HepG2 (cell line): ENCODE results near the gene NUP62. TPM values are rescaled to one million over a fixed set of nuclear protein-coding genes. Genes with fewer than 3 reads are reported as not detected.
A peak's percentile ranks its signal among the peaks of the same experiment; 100 is the strongest.

Experiments
- ARNTL ChIP-seq: sonication (generic); formaldehyde crosslinking; IDR thresholded peaks from 2 replicates; pipeline ENCODE4 v1.4.0; 2020; ENCODE audit warnings: mild to moderate bottlenecking, missing genetic modification reagents
- ATF1 ChIP-seq: IDR thresholded peaks from 2 replicates; pipeline ENCODE4 v1.6.1; 2016; ENCODE audit warnings: mild to moderate bottlenecking, control low read depth
- BORCS8-MEF2B ChIP-seq: sonication (generic); formaldehyde crosslinking; IDR thresholded peaks from 2 replicates; pipeline ENCODE4 v1.8.0; 2022; ENCODE audit warnings: mild to moderate bottlenecking, missing genetic modification reagents
- CENPT ChIP-seq: sonication (generic); formaldehyde crosslinking; IDR thresholded peaks from 2 replicates; pipeline ENCODE4 v1.8.0; 2022; ENCODE audit warnings: low read depth, mild to moderate bottlenecking, moderate library complexity, missing genetic modification reagents
- CTCF ChIP-seq: sonication (generic); formaldehyde crosslinking; IDR thresholded peaks from 2 replicates; pipeline ENCODE4 v1.5.0; 2020; ENCODE audit warnings: mild to moderate bottlenecking, missing genetic modification reagents, moderate library complexity
- FOXC1 ChIP-seq: sonication (generic); formaldehyde crosslinking; IDR thresholded peaks from 2 replicates; pipeline ENCODE4 v1.8.0; 2022; ENCODE audit warnings: mild to moderate bottlenecking, missing genetic modification reagents, borderline replicate concordance
- FOXO1 ChIP-seq: sonication (generic); formaldehyde crosslinking; IDR thresholded peaks from 2 replicates; pipeline ENCODE4 v1.4.0; 2020; ENCODE audit warnings: missing genetic modification reagents
- HDAC2 ChIP-seq: sonication (generic); formaldehyde crosslinking; IDR thresholded peaks from 2 replicates; pipeline ENCODE4 v1.4.0; 2020; ENCODE audit warnings: missing genetic modification reagents
- KAT8 ChIP-seq: IDR thresholded peaks from 2 replicates; pipeline ENCODE4 v1.6.1; 2016; ENCODE audit warnings: missing genetic modification reagents, missing compliant biosample characterization
- KDM5B ChIP-seq: sonication (generic); formaldehyde crosslinking; IDR thresholded peaks from 2 replicates; pipeline ENCODE4 v1.4.0; 2020; ENCODE audit warnings: missing genetic modification reagents, mild to moderate bottlenecking, borderline replicate concordance
- NCOA2 ChIP-seq: sonication (generic); formaldehyde crosslinking; IDR thresholded peaks from 2 replicates; pipeline ENCODE4 v1.8.0; 2022; ENCODE audit warnings: inconsistent platforms
- NFKBIZ ChIP-seq: IDR thresholded peaks from 2 replicates; pipeline ENCODE4 v1.6.1; 2018; ENCODE audit warnings: missing genetic modification reagents, missing compliant biosample characterization
- RAD21 ChIP-seq: fragments of 450-650 bp; formaldehyde crosslinking; IDR thresholded peaks from 2 replicates; pipeline ENCODE4 v1.5.0; 2020; ENCODE audit warnings: mild to moderate bottlenecking
- SALL1 ChIP-seq: sonication (generic); formaldehyde crosslinking; IDR thresholded peaks from 2 replicates; pipeline ENCODE4 v1.8.0; 2022; ENCODE audit warnings: mild to moderate bottlenecking, missing genetic modification reagents
- SMC3 ChIP-seq: IDR thresholded peaks from 2 replicates; pipeline ENCODE4 v1.6.1; 2011; ENCODE audit warnings: low read length, improper control_type of control experiment
- SOX5 ChIP-seq: IDR thresholded peaks from 2 replicates; pipeline ENCODE4 v1.6.1; 2016; ENCODE audit warnings: borderline replicate concordance
- STAG1 ChIP-seq: sonication (generic); formaldehyde crosslinking; IDR thresholded peaks from 2 replicates; pipeline ENCODE4 v1.4.0; 2020; ENCODE audit warnings: missing genetic modification reagents
- TARDBP ChIP-seq: sonication (generic); formaldehyde crosslinking; IDR thresholded peaks from 2 replicates; pipeline ENCODE4 v1.8.0; 2022; ENCODE audit warnings: mild to moderate bottlenecking, missing genetic modification reagents
- THAP11 ChIP-seq: IDR thresholded peaks from 2 replicates; pipeline ENCODE4 v1.6.1; 2016; ENCODE audit warnings: missing biosample characterization, missing genetic modification reagents
- YY1 ChIP-seq: IDR thresholded peaks from 2 replicates; pipeline ENCODE4 v1.6.1; 2011; ENCODE audit warnings: low read length, low read depth, moderate library complexity, mild to moderate bottlenecking; ENCODE audit not compliant: insufficient read depth, insufficient replicate concordance
- ZNF224 ChIP-seq: sonication (generic); formaldehyde crosslinking; IDR thresholded peaks from 2 replicates; pipeline ENCODE4 v1.5.0; 2020; ENCODE audit warnings: mild to moderate bottlenecking, missing genetic modification reagents
- ZNF292 ChIP-seq: sonication (generic); formaldehyde crosslinking; IDR thresholded peaks from 2 replicates; pipeline ENCODE4 v1.8.1; 2022; ENCODE audit warnings: mild to moderate bottlenecking, low read depth, missing genetic modification reagents, borderline replicate concordance
- ZNF317 ChIP-seq: sonication (generic); formaldehyde crosslinking; IDR thresholded peaks from 2 replicates; pipeline ENCODE4 v1.5.0; 2020; ENCODE audit warnings: mild to moderate bottlenecking, missing genetic modification reagents
- ZNF350 ChIP-seq: sonication (generic); formaldehyde crosslinking; IDR thresholded peaks from 2 replicates; pipeline ENCODE4 v1.4.0; 2020; ENCODE audit warnings: mild to moderate bottlenecking, low read depth, missing genetic modification reagents, borderline replicate concordance
- ZNF788 ChIP-seq: sonication (generic); formaldehyde crosslinking; IDR thresholded peaks from 2 replicates; pipeline ENCODE4 v1.5.0; 2020; ENCODE audit warnings: mild to moderate bottlenecking, missing genetic modification reagents, borderline replicate concordance
- polyA plus RNA-seq, 8 experiments: library from polyadenylated mRNA; depleted of rRNA in 3 of 8; stranded (reverse) in 7 of 8; unstranded in 1 of 8; fragments of >200 nt; fragmentation: Illumina TruSeq in 4 of 8; extraction: Trizol in 4 of 8; gene quantifications; 2 replicates each; pipeline versions ENCODE4 v1.2.1 to v1.2.3, GENCODE V29; 2011 to 2016; ENCODE audit warnings: low read depth in 4 of 8, missing spikeins in 1 of 8, mixed read lengths in 1 of 8; ENCODE audit not compliant: insufficient read depth in 1 of 8
- total RNA-seq, 5 experiments: library from RNA; depleted of rRNA; stranded (reverse); fragments of >200 nt; fragmentation: Illumina TruSeq; extraction: Trizol; gene quantifications; 2 replicates each; pipeline ENCODE4 v1.2.3, GENCODE V29; 2016; ENCODE audit warnings: low read depth in 1 of 5
- TF ChIP-seq, protein P1 (sequence below): sonication (generic); formaldehyde crosslinking; IDR thresholded peaks from 2 replicates; pipeline ENCODE4 v1.9.0; 2022; ENCODE audit warnings: missing genetic modification reagents, mild to moderate bottlenecking, borderline replicate concordance
- TF ChIP-seq, protein P2 (sequence below): sonication (generic); formaldehyde crosslinking; IDR thresholded peaks from 2 replicates; pipeline ENCODE4 v1.8.0; 2022; ENCODE audit warnings: mild to moderate bottlenecking, missing genetic modification reagents; ENCODE audit not compliant: insufficient replicate concordance

NUP62 gene
- total and polyA plus RNA-seq, 2 of the 13 experiments (the other 11 are each of a cell fraction or from before 2014, with no cell fraction given) = 16.5 to 41.5 TPM

DNA sequence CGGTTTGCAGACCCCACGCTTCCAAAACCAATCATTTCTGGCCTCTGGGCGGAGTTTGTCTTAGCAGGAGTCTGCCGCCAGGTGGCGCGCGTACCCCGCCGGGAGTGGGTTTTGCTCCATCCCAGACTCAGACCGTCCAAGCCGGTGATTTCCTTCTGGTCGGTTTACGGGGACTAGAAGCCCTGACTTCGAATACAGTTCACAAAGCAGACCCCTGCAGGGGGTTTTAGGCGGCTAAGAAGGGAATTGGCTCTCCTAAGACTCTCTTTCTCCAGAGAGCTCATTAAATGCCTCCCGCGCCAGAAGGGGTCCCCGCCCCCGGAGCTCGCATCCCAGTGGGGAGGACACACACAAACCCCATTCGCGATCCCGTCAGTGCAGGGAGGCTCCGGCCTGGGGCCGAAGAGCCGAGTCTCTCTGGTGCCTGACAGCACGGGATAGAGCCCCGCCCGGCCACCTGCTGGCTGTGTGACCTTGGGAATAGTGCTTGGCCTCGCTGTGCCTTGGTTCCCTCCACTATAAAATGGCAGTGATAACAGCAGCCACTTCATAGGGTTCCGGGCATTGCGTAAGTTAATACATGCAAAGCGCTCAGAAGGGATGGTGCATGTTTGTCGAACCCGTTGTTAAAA, 8.6 kb upstream of the NUP62 start (continued):
- TF ChIP-seq, protein P1, sequence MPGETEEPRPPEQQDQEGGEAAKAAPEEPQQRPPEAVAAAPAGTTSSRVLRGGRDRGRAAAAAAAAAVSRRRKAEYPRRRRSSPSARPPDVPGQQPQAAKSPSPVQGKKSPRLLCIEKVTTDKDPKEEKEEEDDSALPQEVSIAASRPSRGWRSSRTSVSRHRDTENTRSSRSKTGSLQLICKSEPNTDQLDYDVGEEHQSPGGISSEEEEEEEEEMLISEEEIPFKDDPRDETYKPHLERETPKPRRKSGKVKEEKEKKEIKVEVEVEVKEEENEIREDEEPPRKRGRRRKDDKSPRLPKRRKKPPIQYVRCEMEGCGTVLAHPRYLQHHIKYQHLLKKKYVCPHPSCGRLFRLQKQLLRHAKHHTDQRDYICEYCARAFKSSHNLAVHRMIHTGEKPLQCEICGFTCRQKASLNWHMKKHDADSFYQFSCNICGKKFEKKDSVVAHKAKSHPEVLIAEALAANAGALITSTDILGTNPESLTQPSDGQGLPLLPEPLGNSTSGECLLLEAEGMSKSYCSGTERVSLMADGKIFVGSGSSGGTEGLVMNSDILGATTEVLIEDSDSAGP (CRISPR knock-in tag) = peak; percentile 50; the same call in 1 of the 2 replicates
- TF ChIP-seq TARDBP (peak; percentile 50; the same call in 1 of the 2 replicates), NCOA2 (CRISPR knock-in tag) (no peak), ATF1 (CRISPR knock-in tag) (no peak), NFKBIZ (no peak), ZNF788 (CRISPR knock-in tag) (0 out of 2 replicates have a peak, but pooled peaks have one; percentile 23), RAD21 (CRISPR knock-in tag) (peak; percentile 96), CENPT (CRISPR knock-in tag) (no peak), SOX5 (CRISPR knock-in tag) (peak; percentile 24; the same call in 1 of the 2 replicates), STAG1 (CRISPR knock-in tag) (peak; percentile 96), SALL1 (CRISPR knock-in tag) (peak; percentile 31; the same call in 1 of the 2 replicates), ZNF224 (CRISPR knock-in tag) (0 out of 2 replicates have a peak, but pooled peaks have one; percentile 57), BORCS8-MEF2B (CRISPR knock-in tag) (peak; percentile 57; the same call in 1 of the 2 replicates), FOXO1 (CRISPR knock-in tag) (no peak), YY1 (peak; percentile 27), ARNTL (0 out of 2 replicates have a peak, but pooled peaks have one; percentile 30), KAT8 (CRISPR knock-in tag) (no peak), HDAC2 (CRISPR knock-in tag) (no peak), ZNF292 (CRISPR knock-in tag) (no peak), ZNF350 (CRISPR knock-in tag) (0 out of 2 replicates have a peak, but pooled peaks have one; percentile 27), FOXC1 (no peak), KDM5B (CRISPR knock-in tag) (peak; percentile 52; the same call in 1 of the 2 replicates), THAP11 (CRISPR knock-in tag) (peak; percentile 48; the same call in 1 of the 2 replicates), CTCF (CRISPR knock-in tag) (peak; percentile 93), ZNF317 (0 out of 2 replicates have a peak, but pooled peaks have one; percentile 35), SMC3 (peak; percentile 89)
- TF ChIP-seq, protein P2, sequence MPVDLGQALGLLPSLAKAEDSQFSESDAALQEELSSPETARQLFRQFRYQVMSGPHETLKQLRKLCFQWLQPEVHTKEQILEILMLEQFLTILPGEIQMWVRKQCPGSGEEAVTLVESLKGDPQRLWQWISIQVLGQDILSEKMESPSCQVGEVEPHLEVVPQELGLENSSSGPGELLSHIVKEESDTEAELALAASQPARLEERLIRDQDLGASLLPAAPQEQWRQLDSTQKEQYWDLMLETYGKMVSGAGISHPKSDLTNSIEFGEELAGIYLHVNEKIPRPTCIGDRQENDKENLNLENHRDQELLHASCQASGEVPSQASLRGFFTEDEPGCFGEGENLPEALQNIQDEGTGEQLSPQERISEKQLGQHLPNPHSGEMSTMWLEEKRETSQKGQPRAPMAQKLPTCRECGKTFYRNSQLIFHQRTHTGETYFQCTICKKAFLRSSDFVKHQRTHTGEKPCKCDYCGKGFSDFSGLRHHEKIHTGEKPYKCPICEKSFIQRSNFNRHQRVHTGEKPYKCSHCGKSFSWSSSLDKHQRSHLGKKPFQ = peak; percentile 40
